Ecto neural progenitor cell (in vitro differentiated cells): ENCODE measurements around the gene C15orf39.

ENCODE experiments used
- DNase-seq: peaks from one replicate; pipeline ENCODE4 v3.0.0-alpha.2; 2018; ENCODE audit warnings: low spot score

C15orf39 gene

GRCh38 chr15:75197062-75197630, 4.5 kb upstream of the C15orf39 start:
- no peak for DNase-seq

- DNase-seq = no peak
Observed at GRCh38 chr15:75198560-75199356, 2.9 kb upstream of the C15orf39 start.

- no peak for DNase-seq
Observed at GRCh38 chr15:75199357-75199940, 2.2 kb upstream of the C15orf39 start.

GRCh38 chr15:75200391-75200764, 1.3 kb upstream of the C15orf39 start:
- no peak for DNase-seq

GRCh38 chr15:75200765-75201615, 692 bp upstream of the C15orf39 start:
- no peak for DNase-seq

- DNase-seq = peak; percentile 74
Observed at GRCh38 chr15:75202251-75203016, 752 bp downstream of the C15orf39 start.

- DNase-seq = no peak
Observed at GRCh38 chr15:75203017-75203907, 1.6 kb downstream of the C15orf39 start.

- no peak for DNase-seq
Observed at GRCh38 chr15:75203908-75204263, 2.2 kb downstream of the C15orf39 start.

- DNase-seq = peak; percentile 89
Observed at GRCh38 chr15:75204340-75205063, 2.8 kb downstream of the C15orf39 start.

- no peak for DNase-seq
Observed at GRCh38 chr15:75205064-75205395, 3.3 kb downstream of the C15orf39 start.

- no peak for DNase-seq
Observed at GRCh38 chr15:75206006-75206405, 4.3 kb downstream of the C15orf39 start.

GRCh38 chr15:75206803-75207617, 5.3 kb downstream of the C15orf39 start:
- DNase-seq = no peak

GRCh38 chr15:75207618-75208500, 6.2 kb downstream of the C15orf39 start:
- DNase-seq = no peak

GRCh38 chr15:75208501-75209288, 7.0 kb downstream of the C15orf39 start:
- no peak for DNase-seq

- no peak for DNase-seq
Observed at GRCh38 chr15:75209289-75209676, 7.6 kb downstream of the C15orf39 start.

- DNase-seq = no peak
Observed at GRCh38 chr15:75210811-75211230, 9.1 kb downstream of the C15orf39 start.

GRCh38 chr15:75211436-75212199, 9.9 kb downstream of the C15orf39 start:
- DNase-seq = no peak
